ENCODE results near the gene AP1S2.

GRCh38 chrX:15797707-15798106 lies 56.9 kb downstream of the AP1S2 start:
- TF ChIP-seq GABPA (IDR thresholded peaks at IDR 0.05; ENCODE audit: low read depth) (no peak), NFIC (IDR thresholded peaks at IDR 0.05; ENCODE audit: borderline replicate concordance) (no peak), CTCF (IDR thresholded peaks at IDR 0.05) (no peak), POLR2AphosphoS5 (IDR thresholded peaks at IDR 0.05; ENCODE audit: low read depth, low read length) (no peak), YY1 (IDR thresholded peaks at IDR 0.05; ENCODE audit: low read depth) (no peak), EP300 (IDR thresholded peaks at IDR 0.05; ENCODE audit: borderline replicate concordance in 1 of 2, low read depth in 1 of 2, low read length in 1 of 2) (no peak), RAD21 (IDR thresholded peaks at IDR 0.05; ENCODE audit: low read length) (no peak)

Measured in SK-N-SH (cell line).